ENCODE measurements around the gene GNGT2. TPM values are rescaled to one million over a fixed set of nuclear protein-coding genes. Genes with fewer than 3 reads are reported as not detected.
A peak's percentile ranks its signal among the peaks of the same experiment; 100 is the strongest.

The GNGT2 gene
- total RNA-seq, 4 donors from 2014 or later, result 0.68 to 4.0 TPM; not detected in 2

- peaks cover 37% of the 10 kb centered on the region for H3K27me3 ChIP-seq
- no peak for TF ChIP-seq POLR2A (IDR thresholded peaks at IDR 0.05)
- TF ChIP-seq POLR2AphosphoS5 (IDR thresholded peaks at IDR 0.05), result no peak
- no peak for TF ChIP-seq EP300 (IDR thresholded peaks at IDR 0.05; ENCODE audit: low read depth)
- no peak for DNase-seq
- peak overlapping the region; percentile 39 to 64 (median 54) for H3K4me3 ChIP-seq
- H3K27ac ChIP-seq, result no peak overlapping the region
- peaks cover 9 to 23% (median 15%) of the 10 kb centered on the region in 4 donors for H3K4me1 ChIP-seq
- WGBS, 2 donors (ENCODE audit: low coverage in 1 of 2), result 10% methylated on average over 34 of the region's 36 CpGs; no CpG with 5 or more reads in 1 of the 2 donors
- no peaks in the 10 kb centered on the region for H3K36me3 ChIP-seq
- intact Hi-C loops (cut with DNase I; ENCODE audit: low total_unique reads), result no loop called here
- in situ Hi-C loops (cut with MboI; ENCODE audit: low pct_ligation_motif_present in 1 of 4, low pct_unique_long_range_greater_than_20kb in 1 of 4, low sequenced_read_pairs in 3 of 4), result loop anchor here in 2 of 4 donors (5.0 kb wide), 2 partner anchors 48 to 53 kb away; no protein-coding TSS in a partner anchor
- H3K9me3 ChIP-seq, result no peaks in the 10 kb centered on the region
Observed at GRCh38 chr17:49229805-49230600, 19.6 kb upstream of the GNGT2 start.

GRCh38 chr17:49229076-49229804, 18.9 kb upstream of the GNGT2 start:
- TF ChIP-seq EP300 (IDR thresholded peaks at IDR 0.05; ENCODE audit: low read depth) (no peak), CTCF (IDR thresholded peaks at IDR 0.05) (no peak), POLR2A (IDR thresholded peaks at IDR 0.05) (no peak), POLR2AphosphoS5 (IDR thresholded peaks at IDR 0.05) (no peak)
- WGBS, 2 donors (ENCODE audit: low coverage in 1 of 2), result 70% methylated on average over 6 of the region's 6 CpGs; no CpG with 5 or more reads in 1 of the 2 donors
- intact Hi-C loops (cut with DNase I; ENCODE audit: low total_unique reads) (no loop called here), in situ Hi-C loops (cut with MboI; ENCODE audit: low pct_ligation_motif_present in 1 of 4, low pct_unique_long_range_greater_than_20kb in 1 of 4, low sequenced_read_pairs in 3 of 4) (loop anchor here in 2 of 4 donors (5.0 kb wide), 2 partner anchors 47 to 52 kb away; no protein-coding TSS in a partner anchor)
- peaks cover 45% of the 10 kb centered on the region for H3K27me3 ChIP-seq
- peaks cover 12 to 30% (median 21%) of the 10 kb centered on the region in 4 donors for H3K4me1 ChIP-seq
- no peak for DNase-seq
- H3K27ac ChIP-seq, result no peak overlapping the region
- H3K36me3 ChIP-seq, result no peaks in the 10 kb centered on the region
- H3K9me3 ChIP-seq, result no peaks in the 10 kb centered on the region
- H3K4me3 ChIP-seq, result no peak overlapping the region

- no peaks in the 10 kb centered on the region for H3K36me3 ChIP-seq
- in situ Hi-C loops (cut with MboI; ENCODE audit: low pct_ligation_motif_present in 1 of 4, low pct_unique_long_range_greater_than_20kb in 1 of 4, low sequenced_read_pairs in 3 of 4) (loop anchor here in 2 of 4 donors (5.0 kb wide), 2 partner anchors 45 to 50 kb away; no protein-coding TSS in a partner anchor), intact Hi-C loops (cut with DNase I; ENCODE audit: low total_unique reads) (no loop called here)
- H3K27me3 ChIP-seq, result peaks cover 53% of the 10 kb centered on the region
- H3K27ac ChIP-seq, result no peak overlapping the region
- H3K4me3 ChIP-seq, result no peak overlapping the region
- H3K4me1 ChIP-seq, result peaks cover 22 to 41% (median 31%) of the 10 kb centered on the region in 4 donors
- no peaks in the 10 kb centered on the region for H3K9me3 ChIP-seq
- DNase-seq, result peak; percentile 85
- 18 to 29% methylated on average over 4 to 5 of the region's 5 CpGs for WGBS, 2 donors (ENCODE audit: low coverage in 1 of 2)
- TF ChIP-seq CTCF (IDR thresholded peaks at IDR 0.05) (peak; percentile 78 to 84 (median 83)), POLR2A (IDR thresholded peaks at IDR 0.05) (no peak)
Observed at GRCh38 chr17:49227436-49228261, 17.3 kb upstream of the GNGT2 start.

- TF ChIP-seq CTCF (IDR thresholded peaks at IDR 0.05), result no peak
- no peak for TF ChIP-seq POLR2A (IDR thresholded peaks at IDR 0.05)
- TF ChIP-seq POLR2AphosphoS5 (IDR thresholded peaks at IDR 0.05), result no peak
- TF ChIP-seq EP300 (IDR thresholded peaks at IDR 0.05; ENCODE audit: low read depth), result no peak
- Histone ChIP-seq H3K9me3 (no peaks in the 10 kb centered on the region), H3K27ac (no peak overlapping the region), H3K27me3 (peaks cover 53% of the 10 kb centered on the region), H3K4me3 (no peak overlapping the region), H3K4me1 (peaks cover 22 to 41% (median 31%) of the 10 kb centered on the region in 4 donors), H3K36me3 (no peaks in the 10 kb centered on the region)
- in situ Hi-C loops (cut with MboI; ENCODE audit: low pct_ligation_motif_present in 1 of 4, low pct_unique_long_range_greater_than_20kb in 1 of 4, low sequenced_read_pairs in 3 of 4) (loop anchor here in 2 of 4 donors (5.0 kb wide), 2 partner anchors 45 to 50 kb away; no protein-coding TSS in a partner anchor), intact Hi-C loops (cut with DNase I; ENCODE audit: low total_unique reads) (no loop called here)
- no peak for DNase-seq
- WGBS, 2 donors (ENCODE audit: low coverage in 1 of 2), result 77 to 88% methylated on average over 2 to 3 of the region's 3 CpGs
Observed at GRCh38 chr17:49226771-49227435, 16.5 kb upstream of the GNGT2 start.

All from transverse colon (tissue), 4 donors.